ENCODE results near the gene COL1A1.

The COL1A1 gene

DNA sequence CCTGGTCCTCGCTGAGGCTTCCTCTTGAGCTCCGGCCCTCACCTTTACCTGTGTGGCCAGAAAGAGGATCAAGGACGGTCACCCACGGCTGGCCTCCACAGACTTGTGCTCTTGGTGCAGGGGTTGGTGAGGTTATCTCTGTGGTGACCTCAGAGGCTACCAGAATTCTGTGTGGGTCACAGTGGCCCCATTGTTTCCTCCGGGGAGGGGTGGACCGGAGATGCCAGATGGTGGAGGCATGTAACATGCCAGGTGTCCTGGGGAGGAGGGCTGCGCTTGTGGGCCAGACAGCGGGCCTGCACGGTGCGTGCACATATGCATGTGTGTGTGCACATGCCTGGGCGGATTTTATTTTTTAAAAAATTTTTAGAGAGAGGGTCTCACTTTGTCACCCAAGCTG, 29.3 kb downstream of the COL1A1 start:
- TF ChIP-seq, protein P1, sequence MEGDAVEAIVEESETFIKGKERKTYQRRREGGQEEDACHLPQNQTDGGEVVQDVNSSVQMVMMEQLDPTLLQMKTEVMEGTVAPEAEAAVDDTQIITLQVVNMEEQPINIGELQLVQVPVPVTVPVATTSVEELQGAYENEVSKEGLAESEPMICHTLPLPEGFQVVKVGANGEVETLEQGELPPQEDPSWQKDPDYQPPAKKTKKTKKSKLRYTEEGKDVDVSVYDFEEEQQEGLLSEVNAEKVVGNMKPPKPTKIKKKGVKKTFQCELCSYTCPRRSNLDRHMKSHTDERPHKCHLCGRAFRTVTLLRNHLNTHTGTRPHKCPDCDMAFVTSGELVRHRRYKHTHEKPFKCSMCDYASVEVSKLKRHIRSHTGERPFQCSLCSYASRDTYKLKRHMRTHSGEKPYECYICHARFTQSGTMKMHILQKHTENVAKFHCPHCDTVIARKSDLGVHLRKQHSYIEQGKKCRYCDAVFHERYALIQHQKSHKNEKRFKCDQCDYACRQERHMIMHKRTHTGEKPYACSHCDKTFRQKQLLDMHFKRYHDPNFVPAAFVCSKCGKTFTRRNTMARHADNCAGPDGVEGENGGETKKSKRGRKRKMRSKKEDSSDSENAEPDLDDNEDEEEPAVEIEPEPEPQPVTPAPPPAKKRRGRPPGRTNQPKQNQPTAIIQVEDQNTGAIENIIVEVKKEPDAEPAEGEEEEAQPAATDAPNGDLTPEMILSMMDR (IDR thresholded peaks at IDR 0.05; ENCODE audit: insufficient read depth, low read depth, low read length, missing control alignments), result no peak
- DNase-seq (ENCODE audit: low read depth), result no peak
- no peak overlapping the region for H3K4me3 ChIP-seq (ENCODE audit: low read depth, low read length)

DNA sequence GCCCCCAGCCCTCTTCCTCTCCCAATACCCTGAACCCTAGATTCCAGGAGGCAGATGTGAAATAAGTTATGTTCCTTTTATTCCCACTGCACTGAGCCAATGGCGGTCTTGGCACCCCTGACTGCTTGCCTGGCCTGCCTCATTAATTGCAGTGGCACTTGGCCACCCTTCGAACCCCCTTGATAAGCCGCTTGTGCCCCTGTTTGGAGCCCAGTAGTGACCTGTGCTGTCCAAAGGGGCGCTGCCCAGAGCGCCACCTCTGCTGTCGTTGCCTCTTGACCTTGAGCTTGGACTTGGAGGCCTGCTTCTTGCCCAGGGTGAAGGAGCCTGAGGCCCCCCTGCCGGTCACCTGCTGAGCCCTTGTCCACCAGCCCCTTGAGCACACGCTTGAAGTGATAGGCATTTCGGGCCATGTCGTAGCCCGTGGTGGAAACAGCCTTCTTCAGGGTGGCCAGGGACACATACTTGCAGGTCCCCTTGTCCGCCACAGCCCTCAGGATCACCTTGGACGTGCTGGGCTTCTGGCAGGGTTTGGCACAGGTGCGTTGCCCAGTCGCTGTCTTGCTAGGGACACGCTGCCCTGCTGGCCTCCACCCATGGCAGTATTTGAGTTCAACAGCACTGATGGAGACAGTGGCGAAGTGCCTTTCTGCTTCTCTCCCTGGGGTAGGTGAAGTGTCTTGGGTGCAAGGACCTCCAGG, 29.9 kb downstream of the COL1A1 start:
- no peak for DNase-seq (ENCODE audit: low read depth)
- no peak overlapping the region for H3K4me3 ChIP-seq (ENCODE audit: low read depth, low read length)
- TF ChIP-seq, protein P1 (IDR thresholded peaks at IDR 0.05; ENCODE audit: insufficient read depth, low read depth, low read length, missing control alignments), result no peak

DNA sequence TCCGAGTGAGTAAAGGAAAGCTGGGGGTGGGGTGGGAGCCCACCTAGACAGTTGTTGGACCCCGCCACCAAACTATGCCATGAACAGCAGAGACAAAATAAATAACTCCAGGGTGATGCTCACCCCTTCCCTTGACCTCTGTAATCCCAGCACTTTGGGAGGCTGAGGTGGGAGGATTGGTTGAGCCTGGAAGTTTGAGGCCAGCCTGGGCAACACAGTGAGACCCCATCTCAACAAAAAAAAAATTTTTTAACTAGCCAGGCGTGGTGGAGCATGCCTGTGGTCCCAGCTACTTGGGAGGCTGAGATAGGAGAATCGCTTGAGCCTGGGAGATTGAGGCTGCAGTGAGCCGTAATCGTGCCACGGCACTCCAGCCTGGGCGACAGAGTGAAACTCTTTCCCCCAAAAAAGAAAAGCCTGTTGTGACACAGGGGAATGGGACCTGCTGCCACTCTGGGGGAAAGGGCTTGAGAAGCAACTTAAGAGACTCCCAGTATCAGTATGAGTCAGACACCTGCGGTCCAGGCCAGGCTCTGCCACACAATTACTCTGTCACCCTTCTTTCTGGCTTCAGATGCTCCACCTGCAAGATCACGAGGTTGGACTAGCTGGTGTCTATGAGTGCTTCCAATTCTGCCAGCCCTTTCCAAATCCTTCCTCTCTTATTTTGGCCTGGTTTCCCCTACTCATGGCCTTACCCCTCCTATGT, 30.6 kb downstream of the COL1A1 start:
- peak; percentile 83 for DNase-seq (ENCODE audit: low read depth)
- TF ChIP-seq, protein P1 (IDR thresholded peaks at IDR 0.05; ENCODE audit: insufficient read depth, low read depth, low read length, missing control alignments), result no peak

DNA sequence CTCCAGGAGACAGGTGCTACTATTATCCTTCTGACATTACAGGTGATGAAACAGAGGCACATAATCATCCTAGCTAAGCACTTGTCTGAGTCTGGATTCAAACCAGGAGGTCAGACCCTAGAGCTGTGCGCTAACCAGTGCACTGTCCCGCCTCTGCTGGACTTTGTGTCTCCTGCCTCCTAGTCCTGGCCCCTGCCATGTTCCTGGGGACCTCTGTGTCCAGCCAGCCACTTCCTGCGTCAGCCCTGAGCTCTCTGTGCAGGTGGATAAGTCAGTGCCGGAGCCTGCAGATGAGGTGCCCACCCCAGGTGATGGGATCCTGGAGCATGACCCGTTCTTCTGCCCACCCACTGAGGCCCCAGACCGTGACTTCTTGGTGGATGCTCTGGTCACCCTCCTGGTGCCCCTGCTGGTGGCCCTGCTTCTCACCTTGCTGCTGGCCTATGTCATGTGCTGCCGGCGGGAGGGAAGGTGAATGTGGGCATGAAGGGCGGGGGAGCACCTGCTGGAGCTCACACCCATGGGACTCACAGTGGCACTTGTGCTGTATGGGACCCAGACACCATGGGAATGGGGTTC, 31.5 kb downstream of the COL1A1 start:
- DNase-seq (ENCODE audit: low read depth), result no peak
- H3K4me3 ChIP-seq (ENCODE audit: low read depth, low read length), result no peak overlapping the region
- TF ChIP-seq, protein P1 (IDR thresholded peaks at IDR 0.05; ENCODE audit: insufficient read depth, low read depth, low read length, missing control alignments), result no peak

More for the DNA sequence above, 30.6 kb downstream of the COL1A1 start:
- no peak overlapping the region for H3K4me3 ChIP-seq (ENCODE audit: low read depth, low read length)

DNA sequence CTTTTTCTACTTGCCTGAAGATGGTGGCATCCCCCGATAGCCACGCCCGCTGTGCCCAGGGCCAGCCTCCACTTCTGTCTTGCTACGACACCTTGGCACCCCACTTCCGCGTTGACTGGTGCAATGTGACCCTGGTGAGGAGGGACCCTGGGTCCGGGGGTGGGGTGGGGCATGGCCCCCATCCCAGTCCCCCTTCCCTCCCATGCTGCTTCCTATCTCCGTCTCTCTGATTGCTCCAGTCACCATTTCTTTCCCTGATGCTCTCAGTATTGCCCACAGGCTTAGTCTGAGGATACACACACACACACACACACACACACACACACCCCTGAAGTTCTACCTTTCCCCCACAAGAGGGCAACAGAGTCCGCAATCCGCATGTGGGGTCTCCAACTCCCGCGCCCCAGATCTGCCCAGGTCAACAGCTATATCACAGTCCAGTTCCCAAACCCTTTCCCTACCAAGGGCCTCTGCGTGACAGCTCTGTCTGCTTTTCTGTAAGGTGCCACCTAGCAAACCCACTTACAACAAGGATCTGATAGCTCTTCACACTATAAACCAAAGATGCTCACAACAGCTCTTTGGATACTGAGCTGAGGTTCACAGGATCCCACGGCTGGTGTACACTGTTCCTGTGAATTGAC, 32.2 kb downstream of the COL1A1 start:
- no peak overlapping the region for H3K4me3 ChIP-seq (ENCODE audit: low read depth, low read length)
- TF ChIP-seq, protein P1 (IDR thresholded peaks at IDR 0.05; ENCODE audit: insufficient read depth, low read depth, low read length, missing control alignments), result peak; percentile 88
- peak; percentile 82 for DNase-seq (ENCODE audit: low read depth)

DNA sequence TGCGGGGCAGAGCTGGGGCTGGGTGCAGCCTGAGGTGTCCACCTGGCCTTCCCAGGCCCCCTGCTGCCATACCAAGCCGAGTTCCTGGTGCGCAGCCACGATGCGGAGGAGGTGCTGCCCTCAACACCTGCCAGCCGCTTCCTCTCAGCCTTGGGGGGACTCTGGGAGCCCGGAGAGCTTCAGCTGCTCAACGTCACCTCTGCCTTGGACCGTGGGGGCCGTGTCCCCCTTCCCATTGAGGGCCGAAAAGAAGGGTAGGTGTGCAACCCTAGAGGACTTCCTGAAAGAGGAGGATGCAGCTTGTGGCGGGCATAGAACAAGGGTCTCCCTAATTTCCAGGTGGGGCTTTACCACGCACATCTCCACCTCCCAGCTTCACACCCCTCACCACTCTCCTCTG, 33.1 kb downstream of the COL1A1 start:
- TF ChIP-seq, protein P1 (IDR thresholded peaks at IDR 0.05; ENCODE audit: insufficient read depth, low read depth, low read length, missing control alignments), result no peak
- H3K4me3 ChIP-seq (ENCODE audit: low read depth, low read length), result no peak overlapping the region
- no peak for DNase-seq (ENCODE audit: low read depth)

Data from GM12865 (cell line).